MCF 10A (cell line): ENCODE data around the gene CHKA. TPM values are rescaled to one million over a fixed set of nuclear protein-coding genes. Genes with fewer than 3 reads are reported as not detected.
A peak's percentile ranks its signal among the peaks of the same experiment; 100 is the strongest.

ENCODE experiments used
- BruUV-seq: library from RNA; stranded (reverse); fragments of 400-500 nt; replicated peaks from 2 replicates; lab custom pipeline; 2021; lab: Mats Ljungman, UMichigan
- CTCF ChIA-PET: fragments of 300-600 bp; sonication (Branson Sonifier 250); formaldehyde crosslinking; extraction: SDS; loops from one replicate; lab custom pipeline; 2021; ENCODE audit warnings: antibody characterized with exemption, inconsistent platforms; lab: Yijun Ruan, JAX
- POLR2A ChIA-PET: fragments of 300-600, 350-650 bp; sonication (Branson Sonifier 250); formaldehyde crosslinking; extraction: SDS; loops from one replicate; lab custom pipeline; 2020; ENCODE audit warnings: antibody characterized with exemption, inconsistent platforms; lab: Yijun Ruan, JAX
- DNase-seq: peaks from one replicate; pipeline ENCODE4 v3.0.0-alpha.2; 2018; ENCODE audit not compliant: unreplicated experiment
- H3K27ac Mint-ChIP-seq: one replicate; pipeline ENCODE4 v1.8.0; 2022; ENCODE audit warnings: mild to moderate bottlenecking, low read depth, mixed read lengths; ENCODE audit not compliant: unreplicated experiment
- H3K27me3 Mint-ChIP-seq: one replicate; pipeline ENCODE4 v1.8.0; 2022; ENCODE audit warnings: mixed read lengths; ENCODE audit not compliant: insufficient read depth, unreplicated experiment
- H3K36me3 Mint-ChIP-seq: one replicate; pipeline ENCODE4 v1.8.0; 2022; ENCODE audit warnings: mild to moderate bottlenecking, moderate library complexity, mixed read lengths; ENCODE audit not compliant: insufficient read depth, unreplicated experiment
- H3K4me1 Mint-ChIP-seq: one replicate; pipeline ENCODE4 v1.8.0; 2022; ENCODE audit warnings: mixed read lengths; ENCODE audit not compliant: insufficient read depth, unreplicated experiment
- H3K4me3 Mint-ChIP-seq: one replicate; pipeline ENCODE4 v1.8.0; 2022; ENCODE audit warnings: mild to moderate bottlenecking, moderate library complexity, mixed read lengths; ENCODE audit not compliant: unreplicated experiment
- H3K9me3 Mint-ChIP-seq: one replicate; pipeline ENCODE4 v1.8.0; 2022; ENCODE audit warnings: mixed read lengths; ENCODE audit not compliant: unreplicated experiment
- CTCF ChIP-seq: fragments of 200-600 bp; IDR thresholded peaks from one replicate; pipeline ENCODE4 v1.8.0; 2022; ENCODE audit warnings: antibody characterized with exemption, mild to moderate bottlenecking; ENCODE audit not compliant: unreplicated experiment
- intact Hi-C: fragments of 100-400 bp; cut with micrococcal nuclease; formaldehyde crosslinking; loops from 2 replicates; pipeline ENCODE4 v1.14.1; 2022
- total RNA-seq: library from RNA; stranded (reverse); gene quantifications from 2 replicates; pipeline ENCODE4 v1.2.3, GENCODE V29; 2022

CHKA gene
- total RNA-seq, 1 experiment from 2014 or later: 7.8 TPM

- ChIA-PET POLR2A (interaction anchor here (0.7 kb wide), 2 partner anchors 13 to 1990 kb away, joined by 3 read pairs; no protein-coding TSS in a partner anchor), CTCF (interaction anchor here (1.3 kb wide), 1 partner anchor 9 kb away, joined by 3 read pairs; no protein-coding TSS in a partner anchor)
- no peak for DNase-seq
- Mint-ChIP-seq H3K27me3 (no peaks in the 10 kb centered on the region), H3K27ac (no peak overlapping the region), H3K9me3 (no peaks in the 10 kb centered on the region), H3K4me1 (no peaks in the 10 kb centered on the region), H3K4me3 (no peak overlapping the region), H3K36me3 (no peaks in the 10 kb centered on the region)
- no peak for TF ChIP-seq CTCF
- intact Hi-C loops: no loop called here
- BruUV-seq: no TSS peak
Measured at GRCh38 chr11:68041617-68042218, 79.5 kb downstream of the CHKA start.

- ChIA-PET CTCF (interaction anchor here (1.3 kb wide), 1 partner anchor 8 kb away, joined by 3 read pairs; no protein-coding TSS in a partner anchor), POLR2A (no interaction called here)
- Mint-ChIP-seq H3K27ac (no peak overlapping the region), H3K27me3 (no peaks in the 10 kb centered on the region), H3K36me3 (no peaks in the 10 kb centered on the region), H3K4me1 (no peaks in the 10 kb centered on the region), H3K9me3 (no peaks in the 10 kb centered on the region), H3K4me3 (no peak overlapping the region)
- BruUV-seq: no TSS peak
- TF ChIP-seq CTCF: no peak
- intact Hi-C loops: no loop called here
- no peak for DNase-seq
Measured at GRCh38 chr11:68040957-68041591, 80.1 kb downstream of the CHKA start.

GRCh38 chr11:68040101-68040956 lies 80.9 kb downstream of the CHKA start:
- no peak for DNase-seq
- Mint-ChIP-seq H3K36me3 (no peaks in the 10 kb centered on the region), H3K27me3 (no peaks in the 10 kb centered on the region), H3K4me1 (no peaks in the 10 kb centered on the region), H3K27ac (no peak overlapping the region), H3K4me3 (peak overlapping the region; percentile 57), H3K9me3 (no peaks in the 10 kb centered on the region)
- intact Hi-C loops: no loop called here
- CTCF ChIA-PET: interaction anchor here (1.3 kb wide), 1 partner anchor 7 kb away, joined by 3 read pairs; no protein-coding TSS in a partner anchor
- BruUV-seq: no TSS peak
- POLR2A ChIA-PET: interaction anchor here (1.9 kb wide), 1 partner anchor 9 kb away, joined by 4 read pairs; no protein-coding TSS in a partner anchor
- no peak for TF ChIP-seq CTCF
